Limb (tissue), 2 donors: Measurements from ENCODE around the gene FGF1.

Experiments used
- DNase-seq, 2 donors: peaks; one replicate each; pipeline ENCODE4 v3.0.0-alpha.2; 2016; ENCODE audit errors: extremely low spot score in 2 of 2

FGF1 gene

DNA sequence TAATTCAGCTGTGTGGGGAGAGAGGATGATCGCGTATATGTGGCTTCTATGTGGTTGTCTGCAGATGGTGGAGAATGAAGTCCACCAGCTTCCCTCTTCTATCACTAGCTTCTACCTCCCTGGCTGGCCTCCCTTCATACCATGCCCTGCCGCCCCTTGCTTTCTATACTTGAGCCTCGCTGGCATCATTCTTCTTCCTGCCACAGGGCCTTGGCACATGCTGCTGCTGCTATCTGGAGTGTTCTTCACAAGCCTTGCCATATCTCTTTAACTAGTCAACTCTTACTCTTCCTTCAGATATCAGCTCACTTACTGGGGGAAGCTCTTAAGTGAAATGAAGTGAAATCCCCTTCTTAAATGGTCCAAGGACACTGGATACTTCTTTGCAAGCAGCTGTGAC is 100.4 kb downstream of the FGF1 start:
- no peak for DNase-seq

DNA sequence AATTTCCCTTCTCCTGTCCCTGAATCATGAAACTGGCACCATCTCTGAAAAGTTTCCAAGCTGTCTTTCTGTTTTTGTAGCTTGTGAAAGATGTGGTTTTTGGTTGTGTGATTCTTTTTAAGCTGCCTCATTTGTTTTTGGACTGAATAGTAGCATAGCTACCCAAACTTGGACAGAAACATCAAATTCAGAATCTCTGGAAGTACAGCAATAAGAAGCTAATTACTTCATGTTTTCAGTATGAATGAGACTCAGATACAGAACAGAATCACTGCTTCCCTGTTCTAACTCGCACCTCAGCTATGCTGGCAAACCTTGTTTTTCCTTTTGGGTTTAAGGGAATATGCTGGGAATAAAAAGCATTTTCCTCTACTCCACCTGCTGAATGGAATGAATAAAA is 101.0 kb downstream of the FGF1 start:
- peak in 1 of 2 donors; percentile 40 for DNase-seq

DNA sequence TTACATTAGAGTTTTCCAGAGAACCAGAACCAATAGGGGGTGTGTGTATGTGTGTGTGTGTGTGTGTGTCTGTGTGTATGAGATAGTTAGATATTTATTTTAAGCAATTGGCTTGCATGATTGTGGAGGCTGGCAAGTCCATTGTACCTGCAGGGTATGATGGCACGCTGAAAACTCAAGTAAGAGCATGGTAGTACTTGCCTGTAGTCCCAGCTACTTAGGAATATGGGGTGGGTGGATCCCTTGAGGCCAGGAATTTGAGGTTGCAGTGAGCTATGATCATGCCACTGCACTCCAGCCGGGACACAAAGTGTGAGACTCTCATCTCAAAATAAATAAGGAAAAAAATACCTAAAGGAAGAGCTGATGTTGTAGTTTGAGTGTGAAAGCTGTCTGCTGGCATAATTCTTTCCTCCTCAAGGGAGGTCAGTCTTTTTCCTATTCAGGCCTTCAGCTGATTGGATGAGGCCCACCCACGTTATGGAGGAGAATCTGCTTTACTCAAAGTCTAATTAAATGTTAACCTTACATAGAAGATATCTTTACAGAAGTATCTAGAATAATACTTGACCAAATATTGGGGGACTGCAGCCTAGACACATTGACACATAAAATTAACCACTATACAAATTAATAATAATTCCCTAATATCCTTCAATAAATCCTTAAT is 107.6 kb downstream of the FGF1 start:
- no peak for DNase-seq

DNA sequence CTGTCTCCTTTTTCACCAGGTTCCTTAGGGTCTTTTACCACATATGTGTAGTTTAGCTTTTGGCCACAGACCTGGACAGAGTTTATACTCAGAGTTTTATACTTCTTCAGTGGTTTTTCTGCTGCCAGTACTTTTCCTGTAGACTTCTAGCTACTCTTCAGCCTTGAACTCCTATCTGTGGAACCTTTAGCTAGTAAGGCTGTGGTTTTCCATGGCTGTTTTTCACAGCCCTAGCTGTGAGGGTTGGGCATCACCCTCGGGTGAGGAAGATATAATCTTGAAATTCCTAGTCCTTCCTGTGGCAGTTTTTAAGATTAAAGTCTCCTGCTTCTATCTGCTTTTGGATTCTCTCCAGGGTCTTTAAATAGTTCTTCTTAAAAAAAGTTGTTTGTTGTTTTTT is 109.1 kb downstream of the FGF1 start:
- DNase-seq = no peak

DNA sequence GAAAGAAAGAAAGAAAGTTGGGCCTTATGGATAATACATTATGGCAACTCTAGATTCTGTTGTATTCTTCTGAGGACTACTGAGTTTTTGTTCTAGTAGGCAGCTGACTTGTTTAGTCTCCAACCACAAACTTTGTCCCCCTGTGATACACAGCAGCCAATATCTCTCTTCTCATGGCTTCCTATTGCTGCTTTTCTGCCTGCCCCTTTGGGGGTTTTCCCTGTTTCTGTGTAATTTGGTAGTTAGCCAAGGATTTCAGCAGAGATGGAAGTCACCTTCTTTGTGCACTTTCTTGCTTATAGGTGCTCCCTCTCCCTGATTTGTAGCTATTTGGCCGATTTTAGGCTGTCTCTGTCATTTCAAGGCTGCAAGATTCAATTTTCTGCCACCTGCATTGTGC is 109.6 kb downstream of the FGF1 start:
- no peak for DNase-seq

DNA sequence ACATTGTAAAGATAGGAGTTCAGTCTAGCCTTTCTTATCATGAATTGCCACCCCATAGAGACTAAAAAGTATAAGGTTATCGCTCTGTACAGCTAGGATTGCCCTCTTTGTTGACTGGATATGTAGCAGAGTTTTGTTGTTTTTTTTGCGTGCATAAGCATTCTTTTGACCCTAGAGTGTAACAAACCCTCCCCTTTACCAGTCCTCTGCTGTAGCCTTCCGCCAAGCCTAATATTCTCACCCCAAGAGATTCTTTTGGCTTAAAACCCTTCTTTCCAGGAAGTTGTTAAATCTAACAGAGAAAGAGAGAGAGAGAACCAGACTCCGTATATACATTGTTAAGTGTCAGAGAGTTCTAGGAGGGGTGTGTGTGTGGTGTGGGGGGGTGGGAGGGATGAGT is 113.9 kb downstream of the FGF1 start:
- DNase-seq = peak in 1 of 2 donors; percentile 64

DNA sequence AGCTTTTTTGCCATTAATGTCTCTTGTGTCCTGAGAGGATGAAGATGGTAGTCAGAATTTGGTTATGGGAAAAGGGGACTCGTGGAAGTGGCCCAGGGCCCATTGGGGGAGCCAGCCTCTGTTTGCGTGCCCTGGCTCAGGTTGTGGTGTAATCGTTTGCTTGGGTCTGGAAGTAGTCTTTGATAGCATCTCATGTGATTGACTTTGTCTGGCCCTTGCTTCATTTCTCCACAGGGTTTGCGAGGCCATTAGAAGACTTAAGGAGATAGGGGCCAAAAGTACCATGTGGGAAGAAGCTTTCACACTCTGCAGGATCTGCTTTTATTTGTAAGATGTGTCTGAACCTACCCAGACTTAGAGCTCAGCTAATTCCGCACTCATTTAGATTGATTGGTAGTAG is 114.5 kb downstream of the FGF1 start:
- no peak for DNase-seq

DNA sequence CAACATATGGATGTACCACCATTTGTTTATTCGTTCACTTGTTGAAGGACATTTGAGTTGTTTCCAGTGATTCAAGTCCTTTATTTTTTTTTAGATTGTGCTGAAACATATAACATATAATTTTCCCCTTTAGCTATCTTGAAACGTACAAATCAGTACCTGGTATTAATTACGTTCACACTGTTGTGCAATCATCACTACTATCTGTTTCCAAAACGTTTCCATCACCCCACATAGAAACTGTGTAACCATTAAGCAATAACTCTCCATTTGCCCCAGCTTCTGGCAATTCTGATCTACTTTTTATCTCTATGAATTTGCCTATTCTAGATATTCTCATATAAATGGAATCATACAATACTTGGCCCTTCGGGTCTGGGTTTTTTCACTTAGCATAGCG is 116.0 kb downstream of the FGF1 start:
- no peak for DNase-seq

DNA sequence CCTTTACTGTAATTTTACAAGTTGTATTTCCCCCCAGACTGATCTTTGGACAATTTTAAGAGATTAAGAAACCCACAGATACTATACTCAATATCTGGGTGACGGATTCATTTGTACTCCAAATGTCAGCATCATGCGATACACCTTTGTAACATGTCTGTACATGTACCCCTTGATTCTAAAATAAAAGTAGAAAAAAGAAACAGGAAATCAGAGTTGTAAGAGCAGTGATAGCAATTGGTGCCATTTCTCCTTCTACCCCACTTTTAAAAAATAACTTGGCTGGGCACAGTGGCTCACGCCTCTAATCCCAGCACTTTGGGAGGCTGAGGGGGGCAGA is 116.9 kb downstream of the FGF1 start:
- DNase-seq = no peak

DNA sequence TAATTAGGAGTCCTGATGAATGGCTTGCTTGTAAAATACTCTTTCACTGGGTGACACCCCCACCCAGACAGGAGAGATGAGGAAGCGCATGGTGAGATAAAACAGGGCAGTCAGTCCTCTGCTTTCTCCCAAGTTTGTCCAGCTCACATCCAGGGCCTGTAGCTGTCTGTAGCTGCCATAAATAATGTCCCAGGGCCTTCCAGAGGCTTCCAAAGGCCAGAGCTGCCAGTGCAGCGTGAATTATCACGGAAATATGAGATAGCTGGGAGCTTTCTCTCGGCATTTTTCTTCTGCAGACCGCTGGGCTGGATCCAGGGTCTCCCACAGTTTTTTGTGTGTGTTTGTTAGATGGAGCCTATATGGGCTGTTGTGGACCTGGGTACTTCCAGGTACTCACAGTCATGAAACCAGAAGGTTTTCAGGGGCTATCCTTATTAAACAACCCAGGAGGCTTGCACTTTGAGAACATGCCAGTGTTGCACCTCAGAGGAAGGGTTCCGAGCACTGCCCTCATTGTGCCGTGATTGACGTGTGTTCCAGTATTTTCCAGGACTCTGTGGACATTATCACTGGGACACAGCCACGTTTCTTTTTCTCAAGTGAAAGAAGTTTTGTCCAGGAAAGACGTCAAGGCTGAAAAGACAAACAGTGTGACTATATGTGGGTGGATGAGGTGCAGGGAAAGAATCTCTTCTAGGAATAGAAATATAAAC is 117.5 kb downstream of the FGF1 start:
- DNase-seq = peak; percentile 32 to 51

DNA sequence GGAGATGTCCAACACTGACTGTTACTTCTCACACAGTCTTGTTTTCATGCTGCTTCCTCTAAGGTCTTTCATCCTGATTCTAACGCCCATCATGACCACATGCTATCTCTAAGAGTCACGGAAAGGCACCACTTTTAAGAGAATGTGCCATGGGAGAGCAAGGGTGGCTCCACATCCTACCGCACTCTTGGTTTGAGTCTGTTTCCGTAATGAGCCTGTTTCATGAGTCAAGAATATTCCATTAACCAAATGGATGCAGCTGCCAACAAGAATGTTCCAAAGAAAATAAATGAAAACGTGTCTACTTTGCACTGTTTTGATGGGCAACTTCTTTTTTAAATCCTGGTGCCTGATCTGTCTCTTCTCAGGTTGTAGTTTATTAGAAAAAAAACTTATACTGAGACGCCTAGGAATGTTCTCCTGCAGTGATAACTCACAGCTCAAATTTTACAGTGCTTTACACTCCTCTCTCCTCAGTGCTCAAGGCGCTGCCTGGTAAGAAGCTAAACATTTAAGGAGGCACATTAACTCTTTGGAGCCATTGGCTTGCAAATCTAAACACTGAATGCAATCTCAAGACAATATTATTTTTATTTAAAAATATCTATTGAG is 124.3 kb downstream of the FGF1 start:
- DNase-seq = no peak

DNA sequence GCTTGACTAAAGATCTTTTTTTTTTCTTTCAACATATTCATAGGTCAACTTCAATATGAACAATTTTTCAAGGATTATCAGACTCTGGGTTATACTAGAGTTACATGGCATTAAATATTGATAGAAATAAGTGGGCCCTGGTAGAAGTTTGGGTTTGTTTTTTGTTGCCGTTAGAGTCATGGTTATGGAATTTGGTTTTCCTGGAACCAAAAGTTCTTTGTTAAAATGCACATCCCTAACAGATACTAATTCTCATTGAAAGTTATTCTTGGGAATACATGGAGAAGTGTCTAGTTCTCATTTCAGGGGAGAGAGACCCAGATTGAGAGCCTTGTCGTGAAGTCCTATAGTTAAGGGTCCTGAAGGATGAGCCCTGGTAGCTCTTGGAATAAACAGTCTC is 124.9 kb downstream of the FGF1 start:
- no peak for DNase-seq

DNA sequence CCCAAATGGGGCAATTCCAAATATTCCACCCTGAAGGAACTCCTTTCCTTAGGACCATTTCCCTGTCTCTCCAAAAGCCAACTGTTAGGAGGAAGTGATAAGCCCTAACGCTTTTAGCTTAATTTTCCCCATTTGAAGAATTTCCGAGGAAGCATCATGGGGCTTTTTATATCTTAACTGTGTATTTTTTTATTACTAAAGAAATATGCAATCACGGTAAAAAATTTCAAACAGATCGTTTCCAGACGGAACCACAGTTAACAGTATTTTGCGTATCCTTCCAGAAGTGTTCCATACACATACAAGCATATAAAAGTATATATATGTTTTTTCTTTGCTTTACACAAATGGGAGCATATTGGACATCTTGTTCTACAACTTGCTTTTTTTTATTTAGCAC is 133.8 kb downstream of the FGF1 start:
- no peak for DNase-seq

DNA sequence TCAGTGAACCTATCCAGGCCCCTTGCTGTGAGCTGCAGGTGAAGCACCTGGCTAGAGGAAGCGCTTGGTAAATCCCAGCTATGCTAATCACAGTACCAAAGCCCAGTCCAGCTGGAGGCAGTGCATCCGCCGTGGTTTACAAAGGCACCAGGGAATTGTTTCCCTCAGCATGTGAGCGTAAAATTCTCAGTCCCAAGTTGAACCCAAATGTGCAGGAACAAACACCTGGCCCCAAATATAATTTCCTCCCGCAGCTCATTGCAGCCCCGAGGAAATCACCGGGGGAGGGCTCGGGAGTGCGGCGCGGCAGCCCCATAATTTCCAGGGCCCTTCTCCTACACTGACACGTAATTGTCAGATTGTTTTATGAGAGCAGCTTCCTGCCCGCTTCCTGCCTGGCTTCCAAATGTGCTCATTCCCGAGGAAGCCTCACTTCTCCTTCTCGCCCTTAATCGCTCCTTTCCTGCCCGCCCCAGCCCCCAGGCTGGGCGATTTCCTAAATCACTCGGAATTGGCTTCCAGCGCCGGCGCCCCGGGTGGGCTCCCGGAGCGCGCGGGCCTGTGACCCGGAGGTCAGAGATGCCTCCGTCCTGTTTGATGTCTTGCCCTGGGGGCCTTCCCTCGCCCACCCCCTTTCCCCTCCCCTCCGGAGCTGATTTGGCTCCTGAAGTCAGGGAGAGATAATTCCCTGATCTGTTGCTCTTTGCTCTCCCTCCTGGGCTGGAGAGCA is 134.4 kb downstream of the FGF1 start:
- peak in 1 of 2 donors; percentile 64 for DNase-seq

DNA sequence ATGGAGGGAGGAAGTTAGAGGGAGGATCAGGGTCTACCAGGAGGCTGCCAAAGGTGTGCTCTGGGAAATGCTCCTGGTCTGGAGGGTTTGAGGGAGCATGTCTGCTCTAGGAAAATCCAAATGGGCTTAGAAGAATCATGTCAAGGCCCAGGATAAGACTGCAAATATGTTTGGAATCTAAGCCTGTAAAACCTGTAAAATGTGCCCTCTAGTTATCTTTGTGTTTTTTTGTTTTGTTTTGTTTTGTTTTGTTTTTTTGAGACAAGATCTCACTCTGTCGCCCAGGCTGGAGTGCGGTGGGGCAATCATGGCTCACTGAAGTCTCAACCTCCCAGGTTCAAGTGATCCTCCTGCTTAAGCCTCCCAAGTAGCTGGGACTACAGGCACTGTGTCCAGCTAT is 135.4 kb downstream of the FGF1 start:
- DNase-seq = no peak

DNA sequence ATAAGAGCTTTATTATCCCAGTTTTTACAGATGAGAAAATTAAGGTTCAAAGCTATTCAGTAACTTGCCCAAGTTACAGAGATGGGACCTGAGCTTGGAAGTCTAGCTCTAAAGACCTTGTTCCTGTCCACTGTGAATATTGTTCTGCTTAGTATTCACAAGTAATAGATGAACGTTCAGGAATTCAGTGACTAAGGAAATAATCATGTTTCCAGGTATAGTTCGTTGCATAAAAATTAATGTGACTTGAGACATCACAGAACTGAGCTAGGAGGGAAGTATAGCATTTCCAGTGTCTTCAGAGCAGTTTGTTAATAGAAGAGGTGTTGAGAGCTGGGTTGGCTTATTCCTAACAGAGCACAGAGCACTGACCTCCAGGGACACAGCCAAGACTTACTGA is 136.1 kb downstream of the FGF1 start:
- no peak for DNase-seq

DNA sequence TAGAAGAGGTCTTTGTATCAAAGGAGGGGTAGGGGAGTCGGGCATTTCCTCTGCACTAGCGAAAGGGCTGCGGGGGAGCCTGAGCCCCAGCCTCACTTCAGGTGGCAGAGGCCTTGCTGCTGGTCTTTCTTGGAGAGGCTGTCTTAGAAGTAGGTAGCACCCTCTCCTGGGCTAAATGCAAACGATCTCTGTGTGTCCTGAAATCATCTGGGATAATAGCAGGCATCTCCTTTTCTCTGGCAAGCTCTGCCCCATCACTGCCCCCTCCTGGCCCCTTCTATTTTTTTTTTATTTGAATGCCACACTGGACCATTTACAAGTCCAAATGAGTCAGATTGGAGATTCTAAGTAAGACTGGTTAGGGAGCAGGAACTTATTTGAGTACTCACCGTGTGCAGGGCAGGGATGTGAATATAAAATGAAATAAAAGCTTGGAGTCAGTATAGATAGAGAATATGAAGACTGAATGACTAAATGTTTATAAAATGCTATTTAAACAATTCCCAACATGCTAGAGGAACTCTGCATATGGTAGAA is 137.1 kb downstream of the FGF1 start:
- DNase-seq = peak; percentile 73 to 88

DNA sequence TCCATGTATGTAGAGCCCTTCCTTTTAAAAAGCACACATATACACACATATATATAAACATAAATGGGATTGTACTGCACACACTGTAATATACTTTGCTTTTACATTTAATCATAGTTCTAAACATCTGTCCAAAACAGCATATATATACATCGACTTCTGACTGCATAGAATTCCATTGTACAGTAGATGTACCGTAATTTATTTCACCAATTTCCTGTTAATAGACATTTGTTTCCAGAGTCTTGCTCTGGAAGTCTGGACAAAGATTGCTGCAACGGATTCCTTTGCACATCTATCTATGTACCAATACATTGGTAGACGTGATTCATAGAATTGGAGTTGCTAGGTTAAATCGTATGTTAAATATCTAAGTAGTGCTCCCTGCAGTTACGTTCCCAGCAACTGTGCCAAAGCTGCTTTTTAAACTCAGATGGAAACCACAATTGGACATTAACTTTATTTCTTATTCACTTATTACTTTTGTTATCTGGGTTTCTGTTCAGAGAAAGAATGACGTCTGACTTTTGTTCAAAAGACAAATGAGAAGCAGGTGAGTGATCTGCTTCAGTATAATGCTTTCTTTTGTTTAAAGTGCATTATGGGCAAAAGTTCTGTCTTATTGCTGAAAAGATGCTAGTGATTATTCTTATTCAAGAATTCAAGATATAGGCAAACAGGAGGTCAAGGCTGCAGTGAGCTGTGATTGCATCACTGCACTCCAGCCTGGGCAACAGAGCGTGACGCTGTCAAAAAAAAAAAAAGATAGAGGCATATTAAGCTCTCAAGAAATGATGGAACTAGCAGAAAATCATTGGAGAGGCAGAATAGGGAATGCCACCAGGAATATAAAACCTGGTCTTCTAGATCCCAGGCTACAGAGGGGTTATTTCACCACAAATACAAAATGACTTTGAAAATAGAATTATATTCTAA is 138.2 kb downstream of the FGF1 start:
- no peak for DNase-seq

DNA sequence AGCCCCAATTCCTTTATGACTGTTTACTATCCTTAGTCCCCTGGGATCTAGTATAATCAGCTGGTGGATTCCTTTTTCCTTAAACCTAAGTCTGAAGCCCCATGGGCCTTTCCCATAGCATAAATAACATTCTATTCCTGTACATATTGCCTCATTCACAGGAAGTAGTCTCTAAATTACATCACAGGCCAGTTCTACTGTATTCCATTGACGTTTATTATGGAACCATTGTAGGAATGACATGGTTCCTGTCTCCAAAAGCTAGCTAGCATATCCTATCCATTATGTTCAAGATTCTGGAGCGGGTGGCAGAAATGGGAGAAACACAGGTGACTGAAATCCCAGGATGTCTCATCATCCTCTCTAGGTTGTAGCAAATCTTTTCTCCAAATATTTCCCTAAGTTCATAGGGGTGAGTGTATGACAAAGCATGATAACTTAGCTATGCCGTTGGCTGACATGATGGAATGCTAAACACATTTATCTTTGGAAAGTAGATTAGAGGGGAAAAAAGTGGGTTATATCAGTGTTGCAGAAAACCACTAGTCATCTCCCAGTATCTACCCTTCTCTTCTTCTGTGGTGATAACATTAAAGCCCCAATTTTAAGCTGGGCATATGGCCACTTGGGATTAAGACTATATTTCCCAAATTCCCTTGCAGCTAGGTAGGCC is 140.1 kb downstream of the FGF1 start:
- no peak for DNase-seq

DNA sequence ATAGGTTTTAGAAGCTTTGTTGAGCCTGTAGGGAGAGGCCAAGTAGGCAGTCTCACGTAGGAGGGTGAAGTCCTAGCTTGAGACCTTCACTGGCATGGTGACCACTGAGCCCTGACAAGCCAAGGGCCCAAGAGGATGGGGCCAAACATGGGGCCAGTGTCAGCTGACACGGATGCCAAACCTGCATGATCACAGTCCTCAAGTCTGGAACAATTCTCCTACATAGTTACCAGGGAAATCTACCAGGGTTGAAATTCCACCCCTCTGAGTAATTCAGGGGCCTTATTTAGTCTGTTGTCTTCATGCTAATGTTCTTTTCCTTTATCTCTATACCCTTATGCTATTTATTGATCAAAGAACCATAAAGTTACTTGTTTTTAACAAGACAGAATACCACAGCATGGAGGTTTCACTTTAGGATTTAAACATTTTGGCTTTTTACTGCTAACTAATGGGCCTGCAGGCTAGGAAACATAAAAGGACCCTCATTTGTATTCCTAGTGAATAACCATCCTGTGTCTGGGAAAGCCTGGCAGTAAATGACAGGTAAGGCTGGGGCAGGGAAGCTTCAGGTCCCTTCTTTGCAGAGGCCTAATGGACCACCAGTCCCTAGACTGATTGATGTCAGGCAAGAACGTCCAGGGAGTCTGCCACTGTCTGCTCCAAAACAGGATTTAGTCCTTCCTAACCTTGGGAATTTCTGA is 140.8 kb downstream of the FGF1 start:
- no peak for DNase-seq
